Tibial nerve (tissue), 4 donors: ENCODE data around the gene C1orf35. TPM values are rescaled to one million over a fixed set of nuclear protein-coding genes. Genes with fewer than 3 reads are reported as not detected.

Experiments
- DNase-seq, 2 donors: peaks; one replicate each; pipeline ENCODE4 v3.0.0-alpha.2; 2019; ENCODE audit warnings: low spot score in 2 of 2
- H3K27ac ChIP-seq, 4 donors: fragments of 200-600 bp; sonication (generic) in 3 of 4; one replicate each; pipeline ENCODE4 v1.5.1; 2017 to 2019; ENCODE audit warnings: mild to moderate bottlenecking in 1 of 4
- H3K27me3 ChIP-seq, 2 donors: fragments of 200-600 bp; sonication (generic) in 1 of 2; one replicate each; pipeline versions ENCODE4 v1.5.1 to v1.6.0; 2017 to 2019
- H3K36me3 ChIP-seq, 3 donors: fragments of 200-600 bp; sonication (generic); one replicate each; pipeline ENCODE4 v1.5.1; 2018 to 2019
- H3K4me1 ChIP-seq, 4 donors: fragments of 200-600 bp; sonication (generic) in 3 of 4; one replicate each; pipeline ENCODE4 v1.5.1; 2017 to 2019
- H3K4me3 ChIP-seq, 4 donors: fragments of 200-600 bp; sonication (generic) in 3 of 4; one replicate each; pipeline ENCODE4 v1.5.1; 2017 to 2019; ENCODE audit warnings: mild to moderate bottlenecking in 1 of 4, moderate library complexity in 1 of 4
- H3K9me3 ChIP-seq, 4 donors: fragments of 200-600 bp; sonication (generic) in 3 of 4; one replicate each; pipeline ENCODE4 v1.5.1; 2017 to 2019
- CTCF ChIP-seq, 5 experiments: fragments of 200-600 bp in 3 of 5; fragments of 450-650 bp in 2 of 5; sonication (generic) in 3 of 5; IDR thresholded peaks; one replicate each; pipeline ENCODE4 v1.5.1; 2016 to 2019; ENCODE audit warnings: antibody characterized with exemption in 5 of 5, mild to moderate bottlenecking in 3 of 5, moderate library complexity in 2 of 5
- EP300 ChIP-seq, 2 donors: sonication (generic); formaldehyde crosslinking; IDR thresholded peaks; one replicate each; pipeline ENCODE4 v1.6.1; 2017; ENCODE audit warnings: antibody characterized with exemption in 2 of 2, mild to moderate bottlenecking in 1 of 2
- POLR2A ChIP-seq, 2 donors: fragments of 450-650 bp; IDR thresholded peaks; one replicate each; pipeline ENCODE4 v1.6.1; 2017; ENCODE audit warnings: antibody characterized with exemption in 2 of 2, mild to moderate bottlenecking in 2 of 2, moderate library complexity in 2 of 2
- WGBS, 2 donors: methylation state at CpG; one replicate each; pipeline ENCODE4 v1.1.5; 2018; 5-methylcytosine and 5-hydroxymethylcytosine counted together
- total RNA-seq, 4 donors: library from RNA; depleted of rRNA; stranded (reverse); fragments of >200 nt; gene quantifications; one replicate each; pipeline ENCODE4 v1.1.0, GENCODE V29; 2016

The C1orf35 gene
- total RNA-seq, 4 donors from 2014 or later, result 26.4 to 38.5 (median 27.1) TPM

GRCh38 chr1:228073061-228073856 is 29.9 kb downstream of the C1orf35 start:
- no peaks in the 10 kb centered on the region for H3K27me3 ChIP-seq
- no peak overlapping the region for H3K27ac ChIP-seq
- TF ChIP-seq EP300 (IDR thresholded peaks at IDR 0.05) (no peak), CTCF (IDR thresholded peaks at IDR 0.05) (no peak), POLR2A (IDR thresholded peaks at IDR 0.05) (no peak)
- H3K4me3 ChIP-seq, result no peak overlapping the region
- no peak for DNase-seq
- no peaks in the 10 kb centered on the region for H3K36me3 ChIP-seq
- H3K4me1 ChIP-seq, result peaks cover 0 to 11% (median 0%) of the 10 kb centered on the region in 4 donors
- H3K9me3 ChIP-seq, result no peaks in the 10 kb centered on the region
- WGBS, 2 donors, result 58 to 60% methylated on average over 19 to 20 of the region's 23 CpGs

GRCh38 chr1:228072658-228073043 is 30.5 kb downstream of the C1orf35 start:
- Histone ChIP-seq H3K4me1 (peaks cover 0 to 7% (median 0%) of the 10 kb centered on the region in 4 donors), H3K27me3 (peaks cover 0 to 1% of the 10 kb centered on the region in 2 donors), H3K4me3 (no peak overlapping the region), H3K9me3 (no peaks in the 10 kb centered on the region), H3K36me3 (no peaks in the 10 kb centered on the region), H3K27ac (no peak overlapping the region)
- TF ChIP-seq EP300 (IDR thresholded peaks at IDR 0.05) (no peak), CTCF (IDR thresholded peaks at IDR 0.05) (no peak), POLR2A (IDR thresholded peaks at IDR 0.05) (no peak)
- 35% methylated on average over 2 to 5 of the region's 5 CpGs for WGBS, 2 donors
- no peak for DNase-seq

GRCh38 chr1:228071839-228072657 is 31.1 kb downstream of the C1orf35 start:
- TF ChIP-seq EP300 (IDR thresholded peaks at IDR 0.05) (no peak), CTCF (IDR thresholded peaks at IDR 0.05) (no peak), POLR2A (IDR thresholded peaks at IDR 0.05) (no peak)
- H3K4me3 ChIP-seq, result no peak overlapping the region
- WGBS, 2 donors, result 67 to 68% methylated on average over 7 of the region's 7 CpGs
- peaks cover 0 to 7% (median 0%) of the 10 kb centered on the region in 4 donors for H3K4me1 ChIP-seq
- DNase-seq, result no peak
- no peaks in the 10 kb centered on the region for H3K9me3 ChIP-seq
- H3K27ac ChIP-seq, result no peak overlapping the region
- H3K27me3 ChIP-seq, result peaks cover 0 to 7% of the 10 kb centered on the region in 2 donors
- no peaks in the 10 kb centered on the region for H3K36me3 ChIP-seq

GRCh38 chr1:228070851-228071250 is 32.3 kb downstream of the C1orf35 start:
- 71 to 78% methylated on average over 3 of the region's 3 CpGs for WGBS, 2 donors
- Histone ChIP-seq H3K27ac (no peak overlapping the region), H3K4me3 (no peak overlapping the region), H3K9me3 (no peaks in the 10 kb centered on the region), H3K27me3 (peaks cover 0 to 19% of the 10 kb centered on the region in 2 donors), H3K36me3 (no peaks in the 10 kb centered on the region), H3K4me1 (peaks cover 0 to 7% (median 0%) of the 10 kb centered on the region in 4 donors)
- TF ChIP-seq CTCF (IDR thresholded peaks at IDR 0.05), result no peak
- no peak for TF ChIP-seq EP300 (IDR thresholded peaks at IDR 0.05)
- TF ChIP-seq POLR2A (IDR thresholded peaks at IDR 0.05), result no peak
- no peak for DNase-seq

GRCh38 chr1:228070173-228070572 is 33.0 kb downstream of the C1orf35 start:
- no peak for TF ChIP-seq POLR2A (IDR thresholded peaks at IDR 0.05)
- no peak for TF ChIP-seq EP300 (IDR thresholded peaks at IDR 0.05)
- TF ChIP-seq CTCF (IDR thresholded peaks at IDR 0.05), result no peak
- H3K27ac ChIP-seq, result no peak overlapping the region
- WGBS, 2 donors, result 52 to 60% methylated on average over 2 of the region's 2 CpGs
- H3K9me3 ChIP-seq, result no peaks in the 10 kb centered on the region
- H3K4me1 ChIP-seq, result peaks cover 0 to 7% (median 0%) of the 10 kb centered on the region in 4 donors
- no peak overlapping the region for H3K4me3 ChIP-seq
- no peaks in the 10 kb centered on the region for H3K36me3 ChIP-seq
- H3K27me3 ChIP-seq, result peaks cover 0 to 26% of the 10 kb centered on the region in 2 donors
- DNase-seq, result no peak
